Neural cell (in vitro differentiated cells): ENCODE data around the gene PRDM2.

Experiments used
- EP300 ChIP-seq: fragments of 450-650 bp; conservative IDR thresholded peaks from 2 replicates; pipeline ENCODE4 v1.6.1; 2014; ENCODE audit warnings: antibody characterized with exemption, mild to moderate bottlenecking, moderate library complexity; ENCODE audit not compliant: poor library complexity, severe bottlenecking
- TF ChIP-seq, protein P1 (sequence below): fragments of 450-650 bp; IDR thresholded peaks from 2 replicates; pipeline ENCODE4 v1.5.1; 2014; ENCODE audit warnings: antibody characterized with exemption, mild to moderate bottlenecking, moderate library complexity; ENCODE audit not compliant: poor library complexity, severe bottlenecking

DNA sequence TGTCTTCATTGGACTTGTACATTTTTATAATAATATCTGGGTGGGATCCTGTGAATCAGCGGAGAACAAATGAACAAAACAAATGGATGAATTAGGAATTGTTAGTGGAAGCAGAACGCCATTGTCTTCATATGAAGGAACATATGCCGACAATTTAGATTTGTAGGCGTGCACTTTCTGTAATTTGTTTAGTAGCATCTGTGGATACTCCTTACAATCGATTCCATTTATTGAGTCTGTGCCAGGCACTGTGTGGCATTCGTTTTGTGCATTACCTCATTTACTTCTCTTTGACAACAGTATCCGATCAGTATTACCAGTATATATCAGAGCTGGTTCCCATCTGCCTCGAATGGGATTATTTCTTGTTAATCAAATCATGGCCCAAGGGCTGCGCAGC is 61.9 kb downstream of the PRDM2 start:
- TF ChIP-seq, protein P1, sequence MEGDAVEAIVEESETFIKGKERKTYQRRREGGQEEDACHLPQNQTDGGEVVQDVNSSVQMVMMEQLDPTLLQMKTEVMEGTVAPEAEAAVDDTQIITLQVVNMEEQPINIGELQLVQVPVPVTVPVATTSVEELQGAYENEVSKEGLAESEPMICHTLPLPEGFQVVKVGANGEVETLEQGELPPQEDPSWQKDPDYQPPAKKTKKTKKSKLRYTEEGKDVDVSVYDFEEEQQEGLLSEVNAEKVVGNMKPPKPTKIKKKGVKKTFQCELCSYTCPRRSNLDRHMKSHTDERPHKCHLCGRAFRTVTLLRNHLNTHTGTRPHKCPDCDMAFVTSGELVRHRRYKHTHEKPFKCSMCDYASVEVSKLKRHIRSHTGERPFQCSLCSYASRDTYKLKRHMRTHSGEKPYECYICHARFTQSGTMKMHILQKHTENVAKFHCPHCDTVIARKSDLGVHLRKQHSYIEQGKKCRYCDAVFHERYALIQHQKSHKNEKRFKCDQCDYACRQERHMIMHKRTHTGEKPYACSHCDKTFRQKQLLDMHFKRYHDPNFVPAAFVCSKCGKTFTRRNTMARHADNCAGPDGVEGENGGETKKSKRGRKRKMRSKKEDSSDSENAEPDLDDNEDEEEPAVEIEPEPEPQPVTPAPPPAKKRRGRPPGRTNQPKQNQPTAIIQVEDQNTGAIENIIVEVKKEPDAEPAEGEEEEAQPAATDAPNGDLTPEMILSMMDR = no peak
- TF ChIP-seq EP300 = no peak
